T-cell (primary cell): Measurements from ENCODE around the gene ING3. TPM values are rescaled to one million over a fixed set of nuclear protein-coding genes. Genes with fewer than 3 reads are reported as not detected.

Experiments
- ATAC-seq, 4 experiments: fragments of 200-7000 bp in 3 of 4; fragments of 150-1000 bp in 1 of 4; cut with Tn5 transposase; replicated peaks in 1 of 4; 1 replicate in 3 of 4; 2 replicates in 1 of 4; pipeline ENCODE4 v1.10.0; 2021; ENCODE audit warnings: moderate library complexity in 3 of 4, mild to moderate bottlenecking in 2 of 4, moderate number of reproducible peaks in 1 of 4
- CTCF ChIA-PET, 2 donors: fragments of 300-600 bp; sonication (Branson Sonifier 250); formaldehyde crosslinking; loops; one replicate each; lab custom pipeline; 2022; ENCODE audit warnings: antibody characterized with exemption in 2 of 2; lab: Charles Lee
- POLR2A ChIA-PET, 2 donors: fragments of 300-600 bp; sonication (Branson Sonifier 250); formaldehyde crosslinking; loops; one replicate each; lab custom pipeline; 2022; ENCODE audit warnings: antibody characterized with exemption in 2 of 2; lab: Charles Lee
- DNase-seq, 35 experiments: peaks; one replicate each; pipeline versions ENCODE4 v3.0.0 to v3.0.0-alpha.2; 2013 to 2023
- H3K27ac ChIP-seq: one replicate; pipeline ENCODE4 v1.5.1; 2013; ENCODE audit warnings: low read length
- H3K27me3 ChIP-seq, 2 experiments: replicated peaks in 1 of 2; 1 replicate in 1 of 2; 2 replicates in 1 of 2; pipeline versions ENCODE4 v1.6.1 to v1.7.0; 2013; ENCODE audit warnings: low read length in 1 of 2, mixed read lengths in 1 of 2; ENCODE audit not compliant: control insufficient read depth in 2 of 2, insufficient read depth in 2 of 2; ENCODE audit errors: extremely low read depth in 1 of 2
- H3K36me3 ChIP-seq, 2 donors: 1 replicate in 1 of 2; 2 replicates in 1 of 2; pipeline versions ENCODE4 v1.6.1 to v1.7.0; 2013; ENCODE audit warnings: low read length in 1 of 2; ENCODE audit not compliant: control insufficient read depth in 2 of 2, insufficient read depth in 1 of 2; ENCODE audit errors: extremely low read depth in 1 of 2
- H3K4me1 ChIP-seq, 2 experiments: 1 replicate in 1 of 2; 2 replicates in 1 of 2; pipeline versions ENCODE4 v1.6.1 to v1.7.0; 2013; ENCODE audit warnings: low read length in 2 of 2, mixed read lengths in 1 of 2; ENCODE audit not compliant: insufficient read depth in 2 of 2, control insufficient read depth in 1 of 2; ENCODE audit errors: extremely low read depth in 1 of 2
- H3K4me3 ChIP-seq, 2 donors: 1 replicate in 1 of 2; 2 replicates in 1 of 2; pipeline versions ENCODE4 v1.5.1 to v1.7.0; 2013; ENCODE audit warnings: mild to moderate bottlenecking in 2 of 2, low read length in 1 of 2, moderate library complexity in 1 of 2; ENCODE audit not compliant: control insufficient read depth in 1 of 2; ENCODE audit errors: extremely low read depth in 1 of 2
- H3K9me3 ChIP-seq: 2 replicates; pipeline ENCODE4 v1.7.0; 2013
- H3K27ac Mint-ChIP-seq, 2 donors: one replicate each; pipeline ENCODE4 v1.8.0; 2020 to 2021; ENCODE audit warnings: mild to moderate bottlenecking in 2 of 2, mixed read lengths in 2 of 2
- H3K27me3 Mint-ChIP-seq, 2 donors: one replicate each; pipeline ENCODE4 v1.8.0; 2021 to 2022; ENCODE audit warnings: mixed read lengths in 2 of 2
- H3K36me3 Mint-ChIP-seq: one replicate; pipeline ENCODE4 v1.8.0; 2021; ENCODE audit warnings: mixed read lengths
- H3K4me1 Mint-ChIP-seq, 3 donors: one replicate each; pipeline ENCODE4 v1.8.0; 2020 to 2022; ENCODE audit warnings: mixed read lengths in 3 of 3, mild to moderate bottlenecking in 1 of 3
- H3K4me3 Mint-ChIP-seq, 3 donors: one replicate each; pipeline ENCODE4 v1.8.0; 2020 to 2022; ENCODE audit warnings: mild to moderate bottlenecking in 3 of 3, mixed read lengths in 3 of 3, moderate library complexity in 3 of 3
- H3K9me3 Mint-ChIP-seq, 3 donors: one replicate each; pipeline ENCODE4 v1.8.0; 2020 to 2022; ENCODE audit warnings: mixed read lengths in 3 of 3
- WGBS: methylation state at CpG from one replicate; pipeline ENCODE4 v1.1.5; 2013; ENCODE audit warnings: missing lambda C conversion rate; ENCODE audit not compliant: insufficient coverage; 5-methylcytosine and 5-hydroxymethylcytosine counted together
- total RNA-seq, 35 experiments: library from RNA in 6 of 35; stranded (reverse) in 6 of 35; fragments of 120-200 nt in 1 of 35; gene quantifications; one replicate each; pipeline versions ENCODE4 v1.2.1 to v1.2.4 and lab custom pipeline; 2013 to 2026

ING3 gene
- total RNA-seq, 5 donors from 2014 or later (not counting 1 experiment from before 2014, with no cell fraction given) = 20.6 to 32.3 (median 25.6) TPM

DNA sequence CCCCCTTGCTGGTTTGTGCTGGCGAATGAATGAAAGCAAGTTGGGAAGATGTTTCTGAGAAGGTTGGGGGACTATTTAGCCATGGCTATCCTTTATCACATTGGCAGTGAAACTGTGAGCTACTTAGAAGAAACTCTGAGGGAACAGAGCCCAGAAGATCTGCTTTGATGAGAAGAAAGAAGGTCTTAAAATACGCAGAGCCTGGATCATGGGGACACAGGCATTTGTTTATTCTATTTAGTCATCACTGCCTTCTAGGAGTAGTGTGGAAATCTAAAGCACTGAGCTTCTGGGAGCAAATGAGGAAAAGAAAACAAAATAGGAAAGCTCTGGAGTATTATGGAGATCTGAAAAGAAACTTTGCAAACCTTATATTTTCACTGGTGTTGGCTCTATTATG lies 66.4 kb downstream of the ING3 start:
- no CpG with 5 or more reads among the region's 2 CpGs for WGBS
- ChIA-PET CTCF (interaction anchor here in 1 of 2 donors (0.6 to 1.6 kb wide), 2 partner anchors 9 to 30 kb away, joined by 3 to 4 read pairs; no protein-coding TSS in a partner anchor), POLR2A (interaction anchor here in 1 of 2 donors (0.6 kb wide), 1 partner anchor 10 kb away, joined by 3 read pairs; no protein-coding TSS in a partner anchor)
- Mint-ChIP-seq H3K4me3 (no peak overlapping the region), H3K36me3 (no peaks in the 10 kb centered on the region), H3K4me1 (no peaks in the 10 kb centered on the region), H3K9me3 (no peaks in the 10 kb centered on the region), H3K27ac (no peak overlapping the region), H3K27me3 (peaks cover 0 to 3% of the 10 kb centered on the region in 2 donors)
- ATAC-seq = no peak
- Histone ChIP-seq H3K27me3 (no peaks in the 10 kb centered on the region), H3K4me1 (no peaks in the 10 kb centered on the region), H3K9me3 (no peaks in the 10 kb centered on the region), H3K36me3 (no peaks in the 10 kb centered on the region), H3K4me3 (no peak overlapping the region), H3K27ac (no peak overlapping the region)
- DNase-seq = no peak

DNA sequence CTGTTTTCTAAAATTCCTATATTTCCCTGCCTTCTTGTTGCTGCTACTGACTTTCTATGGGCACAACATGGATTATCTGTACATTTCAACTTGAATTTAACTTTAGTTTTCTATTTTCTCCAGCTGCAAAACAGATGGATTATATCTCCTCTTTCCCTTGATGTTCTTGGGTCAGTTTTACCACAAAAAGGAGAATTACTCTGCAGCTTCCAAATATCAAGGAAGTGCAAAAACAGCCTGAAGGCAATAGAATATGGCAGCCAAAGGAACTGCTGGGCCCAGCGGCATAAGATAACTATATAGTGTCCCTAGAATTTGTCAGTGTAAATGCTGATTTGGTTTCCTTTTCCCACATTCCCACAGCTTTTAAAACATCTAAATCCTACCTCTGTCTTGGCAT lies 67.0 kb downstream of the ING3 start:
- no peak overlapping the region for H3K4me3 Mint-ChIP-seq
- H3K36me3 Mint-ChIP-seq = no peaks in the 10 kb centered on the region
- H3K4me1 ChIP-seq = no peaks in the 10 kb centered on the region
- H3K4me1 Mint-ChIP-seq = no peaks in the 10 kb centered on the region
- DNase-seq (no peak), ATAC-seq (no peak)
- H3K27ac Mint-ChIP-seq = no peak overlapping the region
- CTCF ChIA-PET = interaction anchor here in 1 of 2 donors (1.6 kb wide), 1 partner anchor 30 kb away, joined by 4 read pairs; no protein-coding TSS in a partner anchor
- no peaks in the 10 kb centered on the region for H3K9me3 ChIP-seq
- WGBS = no CpG with 5 or more reads among the region's 1 CpG
- no peak overlapping the region for H3K4me3 ChIP-seq
- H3K27me3 Mint-ChIP-seq = peaks cover 0 to 3% of the 10 kb centered on the region in 2 donors
- POLR2A ChIA-PET = interaction anchor here in 1 of 2 donors (0.6 kb wide), 1 partner anchor 10 kb away, joined by 3 read pairs; no protein-coding TSS in a partner anchor
- H3K36me3 ChIP-seq = no peaks in the 10 kb centered on the region
- H3K9me3 Mint-ChIP-seq = no peaks in the 10 kb centered on the region
- no peaks in the 10 kb centered on the region for H3K27me3 ChIP-seq
- H3K27ac ChIP-seq = no peak overlapping the region

DNA sequence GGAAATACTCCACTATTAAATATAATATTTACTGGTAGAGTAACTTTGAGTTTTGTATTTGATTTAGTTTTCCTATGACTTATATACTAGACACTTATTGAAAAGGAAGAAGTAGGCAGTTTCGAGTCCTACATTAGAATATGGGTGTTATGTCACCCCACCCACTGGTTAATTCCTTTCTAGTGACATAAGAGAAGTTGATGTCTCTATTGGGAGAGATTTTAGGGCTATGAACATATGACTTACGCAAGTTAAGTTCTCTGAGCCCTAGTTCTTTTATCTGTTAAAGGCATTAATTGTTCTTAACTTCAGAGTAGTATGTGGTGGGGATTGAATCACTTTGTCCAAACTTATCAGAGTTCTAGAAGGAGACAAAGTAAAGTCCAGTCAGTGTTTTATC lies 68.4 kb downstream of the ING3 start:
- H3K27me3 ChIP-seq = no peaks in the 10 kb centered on the region
- no peak overlapping the region for H3K4me3 ChIP-seq
- H3K27ac ChIP-seq = no peak overlapping the region
- H3K4me1 ChIP-seq = no peaks in the 10 kb centered on the region
- H3K9me3 Mint-ChIP-seq = no peaks in the 10 kb centered on the region
- H3K27me3 Mint-ChIP-seq = peaks cover under 1 to 3% of the 10 kb centered on the region in 2 donors
- no peak for DNase-seq
- H3K4me1 Mint-ChIP-seq = no peaks in the 10 kb centered on the region
- ATAC-seq = no peak
- no peaks in the 10 kb centered on the region for H3K36me3 ChIP-seq
- no peak overlapping the region for H3K4me3 Mint-ChIP-seq
- H3K9me3 ChIP-seq = no peaks in the 10 kb centered on the region
- no peaks in the 10 kb centered on the region for H3K36me3 Mint-ChIP-seq
- no peak overlapping the region for H3K27ac Mint-ChIP-seq
- POLR2A ChIA-PET = no interaction called here
- no CpG with 5 or more reads among the region's 2 CpGs for WGBS
- CTCF ChIA-PET = no interaction called here

DNA sequence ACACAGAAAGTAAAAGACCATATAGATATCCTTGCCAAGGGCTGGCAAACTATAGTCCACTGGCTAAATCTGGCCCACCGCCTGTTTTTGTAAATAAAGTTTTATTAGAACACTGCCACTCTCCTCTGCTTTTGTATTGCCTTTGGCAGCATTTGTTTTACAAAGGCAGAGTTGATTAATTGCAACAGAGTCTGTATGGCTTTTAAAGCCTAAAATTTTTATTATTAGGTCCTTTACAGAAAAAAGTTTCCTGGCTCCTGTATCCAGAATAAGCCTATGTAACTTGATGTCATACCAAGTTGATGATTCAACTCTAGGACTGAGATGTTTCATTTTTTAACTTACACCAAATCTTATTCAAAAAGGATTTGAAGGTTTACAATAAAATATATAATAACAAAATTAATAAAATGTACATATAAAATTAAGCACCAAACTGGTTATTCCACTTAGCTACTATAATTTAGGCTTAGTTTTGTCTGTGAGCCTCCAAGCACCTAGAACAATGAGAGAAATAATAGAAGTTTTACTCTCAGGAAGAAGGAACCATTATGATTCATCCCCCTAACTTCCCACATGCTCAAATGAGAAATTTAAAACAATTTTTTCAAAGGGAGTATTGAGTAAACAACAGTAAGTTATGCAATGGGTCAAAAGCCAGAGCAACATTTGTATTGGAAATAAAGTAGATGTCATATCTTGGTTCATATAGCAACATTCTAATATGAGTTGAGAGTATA lies 69.8 kb downstream of the ING3 start:
- no peaks in the 10 kb centered on the region for H3K9me3 Mint-ChIP-seq
- ChIA-PET CTCF (no interaction called here), POLR2A (no interaction called here)
- no peak overlapping the region for H3K27ac ChIP-seq
- H3K9me3 ChIP-seq = no peaks in the 10 kb centered on the region
- no peak overlapping the region for H3K4me3 Mint-ChIP-seq
- ATAC-seq = no peak
- peaks cover 0 to 3% of the 10 kb centered on the region in 2 donors for H3K27me3 Mint-ChIP-seq
- no peak overlapping the region for H3K4me3 ChIP-seq
- WGBS = no CpG with 5 or more reads among the region's 1 CpG
- no peaks in the 10 kb centered on the region for H3K27me3 ChIP-seq
- no peaks in the 10 kb centered on the region for H3K4me1 ChIP-seq
- H3K36me3 Mint-ChIP-seq = no peaks in the 10 kb centered on the region
- no peak for DNase-seq
- no peaks in the 10 kb centered on the region for H3K36me3 ChIP-seq
- no peaks in the 10 kb centered on the region for H3K4me1 Mint-ChIP-seq
- no peak overlapping the region for H3K27ac Mint-ChIP-seq

DNA sequence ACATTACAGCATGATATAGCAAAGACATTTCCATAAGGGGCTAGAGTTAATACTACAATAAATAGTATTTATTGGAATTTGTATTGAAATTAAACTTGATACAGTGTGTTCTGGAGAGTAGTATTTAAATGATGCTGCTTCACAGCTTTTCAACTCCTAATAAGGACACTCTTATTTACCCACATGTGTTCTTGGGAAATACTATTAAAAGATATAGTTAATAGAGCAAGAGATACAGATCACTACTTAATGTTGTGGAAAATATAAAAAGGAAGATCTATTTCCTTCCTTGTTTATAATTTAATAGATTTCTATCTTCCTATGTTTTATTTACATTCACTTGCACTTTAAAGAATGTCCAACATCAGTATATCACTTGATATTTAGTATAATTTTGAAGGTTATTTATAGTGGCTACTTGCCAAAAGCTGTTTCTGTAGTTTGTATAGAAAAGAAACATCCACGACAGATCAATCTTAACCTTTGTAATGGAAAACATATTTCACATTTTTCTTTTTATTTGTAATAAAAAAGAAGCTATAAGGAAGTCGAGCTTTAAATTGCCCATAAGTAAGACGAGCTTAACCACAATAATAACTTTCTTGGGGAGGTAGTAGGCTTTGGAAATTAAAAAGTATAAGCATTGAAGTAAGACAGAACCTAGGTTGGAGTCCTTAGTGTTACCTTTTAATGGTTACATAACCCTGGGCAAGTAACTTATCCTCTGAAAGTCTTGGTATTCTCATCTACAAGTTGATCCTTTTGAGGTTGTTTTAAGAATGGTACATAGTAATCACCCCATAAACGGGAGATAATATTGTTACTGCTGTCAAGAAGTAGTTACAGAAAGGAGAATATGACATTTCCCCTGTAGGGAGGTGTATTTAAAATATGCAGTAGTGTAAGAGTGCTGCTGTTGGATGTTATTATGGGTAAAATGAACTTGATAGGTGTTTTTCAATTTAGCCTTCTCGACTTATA lies 70.7 kb downstream of the ING3 start:
- H3K4me3 Mint-ChIP-seq = no peak overlapping the region
- no peaks in the 10 kb centered on the region for H3K4me1 Mint-ChIP-seq
- ATAC-seq (no peak), DNase-seq (no peak)
- no peak overlapping the region for H3K27ac Mint-ChIP-seq
- H3K27me3 Mint-ChIP-seq = peaks cover 3 to 5% of the 10 kb centered on the region in 2 donors
- H3K9me3 ChIP-seq = no peaks in the 10 kb centered on the region
- H3K4me1 ChIP-seq = no peaks in the 10 kb centered on the region
- H3K36me3 Mint-ChIP-seq = no peaks in the 10 kb centered on the region
- no peaks in the 10 kb centered on the region for H3K27me3 ChIP-seq
- H3K36me3 ChIP-seq = no peaks in the 10 kb centered on the region
- WGBS = 71% methylated on average over 1 of the region's 5 CpGs
- no peak overlapping the region for H3K27ac ChIP-seq
- H3K9me3 Mint-ChIP-seq = no peaks in the 10 kb centered on the region
- CTCF ChIA-PET = no interaction called here
- H3K4me3 ChIP-seq = no peak overlapping the region
- POLR2A ChIA-PET = no interaction called here

DNA sequence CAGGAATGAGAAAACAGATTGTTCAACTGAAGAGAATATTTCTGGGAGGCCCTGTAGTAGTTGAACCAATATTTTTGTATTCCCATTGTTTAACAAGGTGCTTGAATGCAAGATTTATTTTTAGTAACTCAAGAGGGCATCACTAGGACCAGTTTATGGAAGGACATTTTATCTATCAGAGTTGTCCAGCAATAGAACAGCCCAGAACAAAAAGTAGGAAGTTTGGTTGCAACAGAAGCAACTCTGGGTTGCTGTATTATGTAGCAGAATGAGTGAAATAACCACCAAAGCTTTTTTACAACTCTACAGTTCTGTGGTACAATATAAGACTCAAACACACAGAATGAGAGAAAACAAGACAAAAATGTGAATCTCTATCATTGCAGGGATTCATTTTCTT lies 72.6 kb downstream of the ING3 start:
- no peak for ATAC-seq
- no peak for DNase-seq
- no peaks in the 10 kb centered on the region for H3K9me3 Mint-ChIP-seq
- H3K4me3 Mint-ChIP-seq = no peak overlapping the region
- no peaks in the 10 kb centered on the region for H3K4me1 ChIP-seq
- no peak overlapping the region for H3K27ac Mint-ChIP-seq
- no peaks in the 10 kb centered on the region for H3K36me3 ChIP-seq
- H3K36me3 Mint-ChIP-seq = no peaks in the 10 kb centered on the region
- POLR2A ChIA-PET = no interaction called here
- no peaks in the 10 kb centered on the region for H3K27me3 ChIP-seq
- no peak overlapping the region for H3K27ac ChIP-seq
- H3K4me3 ChIP-seq = no peak overlapping the region
- peaks cover 3 to 7% of the 10 kb centered on the region in 2 donors for H3K27me3 Mint-ChIP-seq
- H3K9me3 ChIP-seq = no peaks in the 10 kb centered on the region
- H3K4me1 Mint-ChIP-seq = no peaks in the 10 kb centered on the region
- CTCF ChIA-PET = no interaction called here
